T-cell (primary cell): ENCODE data around the gene BDKRB2. TPM values are rescaled to one million over a fixed set of nuclear protein-coding genes. Genes with fewer than 3 reads are reported as not detected.

Experiments used
- ATAC-seq, 4 experiments: fragments of 200-7000 bp in 3 of 4; fragments of 150-1000 bp in 1 of 4; cut with Tn5 transposase; replicated peaks in 1 of 4; 1 replicate in 3 of 4; 2 replicates in 1 of 4; pipeline ENCODE4 v1.10.0; 2021; ENCODE audit warnings: moderate library complexity in 3 of 4, mild to moderate bottlenecking in 2 of 4, moderate number of reproducible peaks in 1 of 4
- CTCF ChIA-PET, 2 donors: fragments of 300-600 bp; sonication (Branson Sonifier 250); formaldehyde crosslinking; loops; one replicate each; lab custom pipeline; 2022; ENCODE audit warnings: antibody characterized with exemption in 2 of 2; lab: Charles Lee
- POLR2A ChIA-PET, 2 donors: fragments of 300-600 bp; sonication (Branson Sonifier 250); formaldehyde crosslinking; loops; one replicate each; lab custom pipeline; 2022; ENCODE audit warnings: antibody characterized with exemption in 2 of 2; lab: Charles Lee
- DNase-seq, 35 experiments: peaks; one replicate each; pipeline versions ENCODE4 v3.0.0 to v3.0.0-alpha.2; 2013 to 2023
- H3K27ac ChIP-seq: one replicate; pipeline ENCODE4 v1.5.1; 2013; ENCODE audit warnings: low read length
- H3K27me3 ChIP-seq, 2 experiments: replicated peaks in 1 of 2; 1 replicate in 1 of 2; 2 replicates in 1 of 2; pipeline versions ENCODE4 v1.6.1 to v1.7.0; 2013; ENCODE audit warnings: low read length in 1 of 2, mixed read lengths in 1 of 2; ENCODE audit not compliant: control insufficient read depth in 2 of 2, insufficient read depth in 2 of 2; ENCODE audit errors: extremely low read depth in 1 of 2
- H3K36me3 ChIP-seq, 2 donors: 1 replicate in 1 of 2; 2 replicates in 1 of 2; pipeline versions ENCODE4 v1.6.1 to v1.7.0; 2013; ENCODE audit warnings: low read length in 1 of 2; ENCODE audit not compliant: control insufficient read depth in 2 of 2, insufficient read depth in 1 of 2; ENCODE audit errors: extremely low read depth in 1 of 2
- H3K4me1 ChIP-seq, 2 experiments: 1 replicate in 1 of 2; 2 replicates in 1 of 2; pipeline versions ENCODE4 v1.6.1 to v1.7.0; 2013; ENCODE audit warnings: low read length in 2 of 2, mixed read lengths in 1 of 2; ENCODE audit not compliant: insufficient read depth in 2 of 2, control insufficient read depth in 1 of 2; ENCODE audit errors: extremely low read depth in 1 of 2
- H3K4me3 ChIP-seq, 2 donors: 1 replicate in 1 of 2; 2 replicates in 1 of 2; pipeline versions ENCODE4 v1.5.1 to v1.7.0; 2013; ENCODE audit warnings: mild to moderate bottlenecking in 2 of 2, low read length in 1 of 2, moderate library complexity in 1 of 2; ENCODE audit not compliant: control insufficient read depth in 1 of 2; ENCODE audit errors: extremely low read depth in 1 of 2
- H3K9me3 ChIP-seq: 2 replicates; pipeline ENCODE4 v1.7.0; 2013
- H3K27ac Mint-ChIP-seq, 2 donors: one replicate each; pipeline ENCODE4 v1.8.0; 2020 to 2021; ENCODE audit warnings: mild to moderate bottlenecking in 2 of 2, mixed read lengths in 2 of 2
- H3K27me3 Mint-ChIP-seq, 2 donors: one replicate each; pipeline ENCODE4 v1.8.0; 2021 to 2022; ENCODE audit warnings: mixed read lengths in 2 of 2
- H3K36me3 Mint-ChIP-seq: one replicate; pipeline ENCODE4 v1.8.0; 2021; ENCODE audit warnings: mixed read lengths
- H3K4me1 Mint-ChIP-seq, 3 donors: one replicate each; pipeline ENCODE4 v1.8.0; 2020 to 2022; ENCODE audit warnings: mixed read lengths in 3 of 3, mild to moderate bottlenecking in 1 of 3
- H3K4me3 Mint-ChIP-seq, 3 donors: one replicate each; pipeline ENCODE4 v1.8.0; 2020 to 2022; ENCODE audit warnings: mild to moderate bottlenecking in 3 of 3, mixed read lengths in 3 of 3, moderate library complexity in 3 of 3
- H3K9me3 Mint-ChIP-seq, 3 donors: one replicate each; pipeline ENCODE4 v1.8.0; 2020 to 2022; ENCODE audit warnings: mixed read lengths in 3 of 3
- WGBS: methylation state at CpG from one replicate; pipeline ENCODE4 v1.1.5; 2013; ENCODE audit warnings: missing lambda C conversion rate; ENCODE audit not compliant: insufficient coverage; 5-methylcytosine and 5-hydroxymethylcytosine counted together
- total RNA-seq, 35 experiments: library from RNA in 6 of 35; stranded (reverse) in 6 of 35; fragments of 120-200 nt in 1 of 35; gene quantifications; one replicate each; pipeline versions ENCODE4 v1.2.1 to v1.2.4 and lab custom pipeline; 2013 to 2026

Gene BDKRB2
- total RNA-seq, 5 donors from 2014 or later (not counting 1 experiment from before 2014, with no cell fraction given): 0.06 to 0.09 TPM; not detected in 3

GRCh38 chr14:96160913-96161310, 43.7 kb upstream of the BDKRB2 start:
- Mint-ChIP-seq H3K9me3 (no peaks in the 10 kb centered on the region), H3K27me3 (no peaks in the 10 kb centered on the region), H3K4me1 (no peaks in the 10 kb centered on the region), H3K4me3 (no peak overlapping the region), H3K27ac (no peak overlapping the region), H3K36me3 (no peaks in the 10 kb centered on the region)
- 82% methylated on average over 3 of the region's 4 CpGs for WGBS
- Histone ChIP-seq H3K27me3 (no peaks in the 10 kb centered on the region), H3K9me3 (no peaks in the 10 kb centered on the region), H3K36me3 (no peaks in the 10 kb centered on the region), H3K4me1 (no peaks in the 10 kb centered on the region), H3K4me3 (no peak overlapping the region), H3K27ac (no peak overlapping the region)
- ATAC-seq (no peak), DNase-seq (no peak)
- CTCF ChIA-PET: no interaction called here
- POLR2A ChIA-PET: no interaction called here

GRCh38 chr14:96161636-96162035, 43.0 kb upstream of the BDKRB2 start:
- POLR2A ChIA-PET: no interaction called here
- CTCF ChIA-PET: no interaction called here

GRCh38 chr14:96162265-96162664, 42.4 kb upstream of the BDKRB2 start:
- Histone ChIP-seq H3K9me3 (no peaks in the 10 kb centered on the region), H3K4me1 (no peaks in the 10 kb centered on the region), H3K27me3 (peaks cover 2 to 5% of the 10 kb centered on the region in 2 experiments), H3K36me3 (peaks cover 0 to 4% of the 10 kb centered on the region in 2 donors), H3K27ac (no peak overlapping the region), H3K4me3 (no peak overlapping the region)
- no peak for DNase-seq
- POLR2A ChIA-PET: no interaction called here
- ATAC-seq: no peak
- Mint-ChIP-seq H3K27ac (no peak overlapping the region), H3K27me3 (peaks cover 0 to 5% of the 10 kb centered on the region in 2 donors), H3K4me3 (no peak overlapping the region), H3K9me3 (no peaks in the 10 kb centered on the region), H3K4me1 (no peaks in the 10 kb centered on the region), H3K36me3 (no peaks in the 10 kb centered on the region)
- 81% methylated on average over 6 of the region's 6 CpGs for WGBS
- CTCF ChIA-PET: no interaction called here

More at GRCh38 chr14:96161636-96162035, 43.0 kb upstream of the BDKRB2 start:
- Mint-ChIP-seq H3K36me3 (no peaks in the 10 kb centered on the region), H3K27ac (no peak overlapping the region), H3K4me3 (no peak overlapping the region), H3K9me3 (no peaks in the 10 kb centered on the region), H3K4me1 (no peaks in the 10 kb centered on the region), H3K27me3 (peaks cover 0 to 5% of the 10 kb centered on the region in 2 donors)
- Histone ChIP-seq H3K36me3 (no peaks in the 10 kb centered on the region), H3K4me1 (no peaks in the 10 kb centered on the region), H3K27me3 (peaks cover 0 to 3% of the 10 kb centered on the region in 2 experiments), H3K9me3 (no peaks in the 10 kb centered on the region), H3K27ac (no peak overlapping the region), H3K4me3 (no peak overlapping the region)
- 40% methylated on average over 1 of the region's 2 CpGs for WGBS
- DNase-seq: no peak
- ATAC-seq: no peak

- Mint-ChIP-seq H3K27ac (no peak overlapping the region), H3K9me3 (no peaks in the 10 kb centered on the region), H3K4me1 (no peaks in the 10 kb centered on the region), H3K36me3 (no peaks in the 10 kb centered on the region), H3K27me3 (peaks cover 0 to 5% of the 10 kb centered on the region in 2 donors), H3K4me3 (no peak overlapping the region)
- POLR2A ChIA-PET: no interaction called here
- H3K4me3 ChIP-seq: no peak overlapping the region
- CTCF ChIA-PET: no interaction called here
- WGBS: 75% methylated on average over 1 of the region's 4 CpGs
- no peak overlapping the region for H3K27ac ChIP-seq
- H3K36me3 ChIP-seq: peaks cover 0 to 4% of the 10 kb centered on the region in 2 donors
- DNase-seq (no peak), ATAC-seq (no peak)
- peaks cover 2 to 6% of the 10 kb centered on the region in 2 experiments for H3K27me3 ChIP-seq
- no peaks in the 10 kb centered on the region for H3K4me1 ChIP-seq
- H3K9me3 ChIP-seq: no peaks in the 10 kb centered on the region
Measured at GRCh38 chr14:96162741-96163140, 41.9 kb upstream of the BDKRB2 start.

GRCh38 chr14:96164861-96165490, 39.7 kb upstream of the BDKRB2 start:
- no peaks in the 10 kb centered on the region for H3K4me1 Mint-ChIP-seq
- H3K27me3 ChIP-seq: peaks cover 2 to 6% of the 10 kb centered on the region in 2 experiments
- H3K9me3 Mint-ChIP-seq: no peaks in the 10 kb centered on the region
- ChIA-PET POLR2A (no interaction called here), CTCF (no interaction called here)
- no peak for ATAC-seq
- peaks cover 0 to 5% of the 10 kb centered on the region in 2 donors for H3K27me3 Mint-ChIP-seq
- no peak overlapping the region for H3K4me3 ChIP-seq
- peaks cover 0 to 4% of the 10 kb centered on the region in 2 donors for H3K36me3 ChIP-seq
- no peak overlapping the region for H3K27ac Mint-ChIP-seq
- no peaks in the 10 kb centered on the region for H3K36me3 Mint-ChIP-seq
- no peak for DNase-seq
- 81% methylated on average over 2 of the region's 5 CpGs for WGBS
- no peak overlapping the region for H3K4me3 Mint-ChIP-seq
- H3K9me3 ChIP-seq: no peaks in the 10 kb centered on the region
- no peaks in the 10 kb centered on the region for H3K4me1 ChIP-seq
- H3K27ac ChIP-seq: no peak overlapping the region

GRCh38 chr14:96165493-96166436, 38.9 kb upstream of the BDKRB2 start:
- Mint-ChIP-seq H3K4me1 (no peaks in the 10 kb centered on the region), H3K27ac (no peak overlapping the region), H3K36me3 (no peaks in the 10 kb centered on the region), H3K9me3 (no peaks in the 10 kb centered on the region), H3K27me3 (peaks cover 0 to 5% of the 10 kb centered on the region in 2 donors), H3K4me3 (no peak overlapping the region)
- peaks cover 0 to 4% of the 10 kb centered on the region in 2 donors for H3K36me3 ChIP-seq
- CTCF ChIA-PET: no interaction called here
- POLR2A ChIA-PET: no interaction called here
- whole genome bisulfite sequencing: 49% methylated on average over 8 of the region's 12 CpGs
- no peaks in the 10 kb centered on the region for H3K9me3 ChIP-seq
- H3K4me3 ChIP-seq: no peak overlapping the region
- H3K27ac ChIP-seq: no peak overlapping the region
- H3K4me1 ChIP-seq: no peaks in the 10 kb centered on the region
- ATAC-seq: no peak
- H3K27me3 ChIP-seq: peaks cover 2 to 6% of the 10 kb centered on the region in 2 experiments
- no peak for DNase-seq
